ENCODE results near the gene GBA2.

GBA2 gene

DNA sequence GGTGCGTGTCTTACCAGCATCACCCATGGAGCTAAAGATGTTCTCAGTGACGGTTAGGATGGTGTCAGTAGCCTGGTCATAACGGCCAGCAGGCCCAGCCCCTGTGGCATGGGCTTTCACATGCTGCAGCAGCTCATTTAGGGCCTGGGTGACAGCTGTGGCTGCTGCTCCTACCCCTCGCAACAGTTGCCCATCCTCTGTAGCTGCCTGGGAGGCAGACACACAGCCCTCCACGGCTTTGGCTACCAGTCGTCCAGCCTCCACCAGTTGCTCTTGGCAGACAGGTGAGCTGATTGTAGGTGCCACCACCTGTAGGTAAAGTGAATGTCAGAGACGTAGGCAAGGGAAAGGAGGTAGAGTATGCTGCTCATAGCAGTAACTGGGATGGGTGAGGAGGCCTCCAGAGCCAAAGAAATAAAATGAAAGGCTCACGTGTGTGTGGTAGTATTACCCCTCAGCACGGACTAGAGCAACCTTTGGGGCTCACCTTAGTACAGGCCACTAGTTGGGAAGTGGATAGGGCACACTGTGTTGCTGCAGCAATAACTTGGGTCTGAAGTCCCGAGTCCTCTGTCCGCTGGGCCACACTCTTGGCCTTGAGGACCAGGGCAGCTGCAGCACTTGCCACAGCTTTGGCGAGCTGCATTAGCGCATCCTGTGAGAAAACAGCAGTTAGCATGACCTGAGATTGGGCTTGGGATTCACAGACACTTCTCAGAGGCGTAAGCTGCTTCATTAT lies 31.7 kb downstream of the GBA2 start:
- FAIRE-seq (peak; percentile 5), DNase-seq (ENCODE audit: low spot score) (no peak)

DNA sequence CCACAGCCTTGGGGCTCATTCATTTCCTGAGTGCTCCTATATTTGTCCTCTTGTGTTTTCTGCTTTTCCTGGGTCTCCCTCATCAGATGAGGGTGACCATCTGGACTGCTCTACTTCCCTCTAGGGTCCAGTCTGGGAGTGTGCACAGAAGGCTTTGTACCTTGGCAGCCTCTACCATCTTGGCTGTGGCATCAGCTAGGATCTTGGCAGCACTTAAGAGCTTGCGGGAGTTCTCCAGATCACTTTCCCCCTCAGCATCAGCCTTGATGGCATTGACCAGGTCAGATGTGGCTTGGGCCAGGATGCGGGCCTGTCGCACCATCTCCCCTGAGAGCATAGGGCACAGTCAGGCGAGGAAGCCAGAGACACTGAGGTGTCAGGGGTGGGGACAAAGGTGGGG lies 32.8 kb downstream of the GBA2 start:
- FAIRE-seq (peak; percentile 5), DNase-seq (ENCODE audit: low spot score) (no peak)

DNA sequence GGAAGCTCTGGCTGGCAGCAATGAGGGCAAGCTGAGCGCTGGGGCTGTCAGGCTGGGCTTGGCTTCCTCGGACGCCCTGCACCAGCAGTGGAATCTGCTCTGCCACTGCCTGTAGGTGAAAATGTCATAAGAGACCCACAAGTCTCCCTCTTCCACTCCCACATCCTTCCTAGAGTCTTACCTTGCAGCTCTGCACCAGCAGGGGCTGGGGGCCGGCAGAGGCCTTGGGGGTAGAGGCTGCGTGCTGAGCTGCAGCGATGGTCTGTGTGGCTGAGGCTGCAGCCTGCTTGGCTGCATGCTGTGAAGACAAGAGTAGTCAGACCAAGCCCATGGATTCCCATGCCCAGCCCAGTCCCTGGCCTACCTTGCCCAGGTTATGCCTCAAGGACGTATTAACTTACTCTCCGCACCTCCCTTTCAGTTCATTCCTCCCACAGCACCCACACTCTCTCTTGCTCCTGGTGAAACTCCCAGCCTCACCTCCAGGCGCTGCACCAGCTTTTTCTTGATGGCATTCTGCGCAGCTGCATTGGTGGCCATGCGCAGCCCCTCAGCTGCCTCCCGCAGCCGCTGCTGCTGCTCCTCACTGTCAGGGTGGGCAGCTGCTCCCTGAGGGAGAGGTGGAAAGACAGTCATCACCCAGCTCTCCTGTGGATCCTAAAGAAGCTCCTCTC lies 34.3 kb downstream of the GBA2 start:
- FAIRE-seq = no peak
- DNase-seq (ENCODE audit: low spot score) = no peak

DNA sequence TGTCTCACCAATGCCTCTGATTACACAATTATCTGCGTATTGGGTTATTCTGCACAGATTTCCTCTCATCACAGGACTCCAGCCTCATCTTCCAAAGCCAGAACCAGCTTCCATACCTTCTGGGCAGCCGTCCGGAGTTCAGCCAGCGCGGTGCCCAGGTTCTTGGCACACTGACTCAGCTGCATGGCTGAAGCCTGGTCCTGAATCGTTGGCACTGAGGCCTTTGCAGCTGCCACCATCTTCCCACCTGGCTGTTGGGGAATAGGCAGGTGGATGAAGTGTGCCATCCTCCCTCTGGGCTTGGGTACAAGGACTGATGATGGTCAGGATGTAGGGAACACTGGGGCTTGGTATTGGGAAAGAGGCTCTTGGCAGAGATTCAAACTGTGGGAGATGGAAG lies 34.9 kb downstream of the GBA2 start:
- DNase-seq (ENCODE audit: low spot score) = no peak
- FAIRE-seq = no peak

DNA sequence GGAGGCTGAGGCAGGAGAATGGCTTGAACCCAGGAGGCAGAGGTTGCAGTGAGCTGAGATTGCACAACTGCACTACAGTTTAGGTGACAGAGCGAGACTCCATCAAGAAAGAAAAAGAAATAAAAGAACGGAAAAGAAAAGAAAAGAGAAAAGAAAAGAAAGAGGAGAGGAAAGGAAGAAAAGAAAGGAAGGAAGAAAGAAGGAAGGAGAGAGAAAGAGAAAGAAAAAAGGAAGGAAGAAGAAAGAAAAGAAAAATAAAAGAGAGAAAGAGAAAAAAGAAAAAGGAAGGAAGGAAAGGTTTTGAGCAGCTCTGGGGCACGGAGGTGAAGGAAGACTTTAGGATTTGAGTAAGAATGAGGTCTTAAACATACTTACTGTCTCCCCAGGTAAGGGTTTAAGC lies 35.5 kb downstream of the GBA2 start:
- FAIRE-seq (no peak), DNase-seq (ENCODE audit: low spot score) (no peak)

DNA sequence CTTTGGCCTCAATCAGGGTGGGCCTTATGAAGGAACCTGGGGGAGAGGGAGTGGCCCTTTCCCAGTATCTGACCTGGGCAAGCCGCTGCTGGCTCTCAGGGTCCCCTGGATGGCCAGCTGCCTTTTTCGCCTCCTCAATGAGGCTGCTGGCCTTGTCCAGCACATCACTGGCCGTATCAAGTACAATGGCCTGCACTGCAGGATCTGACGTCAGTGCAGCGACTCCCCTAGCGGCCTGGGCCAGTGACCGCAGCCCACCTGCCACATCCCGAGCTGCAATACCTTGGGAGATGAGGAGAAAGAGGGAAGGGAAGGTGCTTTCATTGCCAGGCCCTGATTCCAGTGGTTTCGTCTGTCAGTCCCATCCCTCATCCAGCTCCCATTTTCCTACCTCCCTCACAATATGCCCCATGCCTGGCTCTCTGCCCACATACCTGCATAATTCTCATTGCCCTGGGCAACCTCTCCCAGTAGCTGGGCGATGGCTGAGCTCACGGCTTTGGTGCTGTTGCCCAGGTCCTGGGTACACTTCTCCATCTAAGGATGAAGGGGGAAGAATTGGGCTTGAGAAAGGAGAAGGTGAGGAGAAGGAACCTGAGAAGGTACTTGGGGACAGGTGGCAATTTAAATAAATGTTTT lies 36.1 kb downstream of the GBA2 start:
- FAIRE-seq = no peak
- no peak for DNase-seq (ENCODE audit: low spot score)

DNA sequence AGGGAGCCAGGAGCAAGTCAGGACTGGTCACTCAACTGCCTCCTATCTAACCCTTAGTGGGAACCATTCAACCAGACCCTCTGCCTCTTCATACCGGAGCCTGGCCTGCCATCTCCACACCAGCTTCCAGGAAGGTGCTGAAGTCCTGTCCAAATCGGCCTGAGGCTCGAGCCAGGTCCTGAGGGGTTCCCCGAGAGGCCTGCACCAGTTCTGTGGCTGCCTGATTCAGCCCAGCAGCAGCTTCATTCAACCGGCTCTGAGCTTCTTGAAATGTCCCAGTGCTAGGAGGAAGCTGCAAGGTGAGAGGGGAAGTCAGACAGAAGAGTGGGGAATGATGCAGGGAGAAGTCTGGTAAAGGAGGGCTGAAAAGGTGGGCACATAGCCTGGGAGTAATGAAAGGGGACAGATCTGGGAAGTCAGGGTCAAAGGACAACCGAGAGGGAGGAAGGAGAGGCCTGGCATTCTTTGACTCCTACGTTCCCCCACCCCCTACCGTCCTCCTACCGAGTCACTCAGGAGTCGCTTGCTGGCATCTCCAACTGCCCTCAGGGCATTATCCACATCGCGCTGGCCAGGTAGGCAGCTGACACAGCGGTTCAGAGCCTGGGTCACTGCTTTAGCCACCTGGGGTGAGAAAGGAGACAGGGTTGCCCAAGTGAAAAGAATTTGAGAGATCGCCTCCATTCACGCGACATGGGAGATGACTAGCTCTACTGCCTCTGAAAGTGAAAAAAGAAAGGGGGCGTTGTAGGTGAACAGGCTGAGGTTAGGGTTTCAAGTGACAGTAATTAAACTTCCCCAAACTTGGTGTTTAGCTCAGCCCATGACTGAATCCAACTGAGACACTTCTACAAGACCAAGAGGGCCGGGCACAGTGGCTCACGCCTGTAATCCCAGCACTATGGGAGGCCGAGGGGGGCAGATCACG lies 37.3 kb downstream of the GBA2 start:
- FAIRE-seq (no peak), DNase-seq (ENCODE audit: low spot score) (no peak)

DNA sequence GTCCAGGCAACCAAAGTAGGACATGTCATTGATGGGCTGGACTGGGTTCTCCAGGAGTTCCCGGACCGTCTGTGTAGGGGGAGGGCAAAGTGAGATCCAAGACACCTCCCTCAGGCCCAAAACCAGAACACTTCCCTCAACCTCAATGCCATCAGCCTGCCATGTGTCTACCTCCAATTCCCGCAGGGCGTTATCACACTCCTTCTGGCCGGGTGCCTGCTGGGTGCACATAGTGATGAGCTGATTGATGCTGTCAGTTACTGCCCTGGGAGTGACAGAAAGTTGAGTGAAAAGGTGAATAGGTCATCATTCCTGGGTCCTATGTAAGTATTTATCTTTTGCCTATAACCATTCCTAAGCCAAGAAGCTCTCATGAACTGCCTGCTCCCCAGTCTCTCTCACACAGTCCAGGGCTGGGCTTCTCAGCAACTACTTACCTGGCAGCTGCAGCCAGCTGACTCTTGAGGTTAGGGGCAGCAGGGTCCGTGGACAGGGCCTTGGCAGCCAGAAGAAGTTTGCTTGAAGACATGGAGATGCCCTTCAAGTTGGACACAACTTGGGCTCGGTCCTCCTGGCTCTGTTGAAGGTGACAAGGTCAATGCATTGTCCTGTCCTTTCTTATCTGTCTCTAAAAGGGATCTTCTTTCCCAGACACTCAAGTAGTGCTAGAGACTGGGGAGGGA lies 38.1 kb downstream of the GBA2 start:
- FAIRE-seq (no peak), DNase-seq (ENCODE audit: low spot score) (no peak)

DNA sequence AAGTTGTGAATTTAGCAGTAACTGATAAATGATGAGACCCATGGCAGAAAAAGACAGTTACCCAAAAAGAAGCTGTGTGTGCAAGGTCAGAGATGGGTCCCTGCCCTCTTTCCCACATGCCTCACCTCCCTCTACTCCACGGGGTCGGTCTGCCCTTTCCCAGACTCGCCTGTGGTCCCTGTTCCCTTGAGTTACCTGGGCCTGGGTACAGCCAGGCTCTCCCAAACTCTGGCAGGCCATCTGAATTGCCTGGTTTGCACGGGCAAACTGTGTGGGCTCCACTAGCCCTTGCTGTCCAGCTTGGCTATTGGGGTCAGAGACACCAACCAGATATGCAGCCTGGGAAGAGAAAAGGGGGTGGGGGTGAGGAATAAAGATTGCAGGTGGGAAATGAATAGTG lies 40.9 kb downstream of the GBA2 start:
- no peak for FAIRE-seq
- DNase-seq (ENCODE audit: low spot score) = no peak

DNA sequence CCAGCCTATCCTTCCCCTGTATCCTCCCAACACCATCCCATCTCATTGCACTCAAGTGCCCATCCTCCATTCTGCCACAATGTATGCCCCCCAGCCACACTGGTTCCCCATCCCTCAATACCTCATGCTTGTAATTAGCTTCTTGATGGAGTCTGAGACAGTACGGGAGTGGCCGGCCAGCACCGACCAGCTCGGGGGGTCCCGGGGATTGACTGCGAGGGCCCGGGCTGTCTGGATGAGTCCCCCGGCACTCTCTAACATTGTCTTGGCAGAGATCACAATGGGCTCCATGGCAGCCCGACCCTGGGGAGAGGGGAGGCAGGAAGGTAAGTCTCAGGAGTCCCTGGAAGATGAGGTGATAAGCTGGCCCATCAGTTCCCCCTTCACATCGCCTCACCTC lies 42.1 kb downstream of the GBA2 start:
- FAIRE-seq = no peak
- no peak for DNase-seq (ENCODE audit: low spot score)

DNA sequence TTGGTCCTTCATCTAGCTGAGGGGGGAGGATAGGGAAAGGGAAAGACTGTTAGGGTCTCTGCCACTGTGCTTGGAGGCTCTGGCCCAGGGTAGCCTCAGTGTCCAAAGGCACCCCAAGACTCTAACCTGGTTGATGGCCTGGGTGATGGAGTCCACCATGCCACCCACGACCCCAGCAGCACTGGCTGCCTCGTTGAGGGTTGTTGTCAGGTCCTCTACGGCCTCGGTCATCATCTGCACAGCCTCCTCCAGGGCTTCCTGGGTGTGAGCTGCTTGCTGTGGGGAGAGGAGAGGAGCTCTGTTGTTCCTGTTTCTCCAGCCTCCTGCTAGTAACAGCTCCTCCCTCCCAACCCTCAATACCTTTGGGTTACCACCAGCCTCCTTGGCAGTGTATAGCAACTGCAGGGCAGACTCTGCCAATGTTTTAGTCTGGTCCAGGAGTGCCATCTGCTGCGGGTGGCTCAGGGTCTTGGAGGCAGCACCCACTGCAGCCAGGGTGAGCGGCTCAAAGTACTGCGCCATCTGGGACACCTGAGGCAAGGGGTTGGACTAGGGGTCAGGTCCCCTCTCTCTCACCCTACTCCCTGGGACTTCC lies 43.1 kb downstream of the GBA2 start:
- FAIRE-seq (no peak), DNase-seq (ENCODE audit: low spot score) (no peak)

DNA sequence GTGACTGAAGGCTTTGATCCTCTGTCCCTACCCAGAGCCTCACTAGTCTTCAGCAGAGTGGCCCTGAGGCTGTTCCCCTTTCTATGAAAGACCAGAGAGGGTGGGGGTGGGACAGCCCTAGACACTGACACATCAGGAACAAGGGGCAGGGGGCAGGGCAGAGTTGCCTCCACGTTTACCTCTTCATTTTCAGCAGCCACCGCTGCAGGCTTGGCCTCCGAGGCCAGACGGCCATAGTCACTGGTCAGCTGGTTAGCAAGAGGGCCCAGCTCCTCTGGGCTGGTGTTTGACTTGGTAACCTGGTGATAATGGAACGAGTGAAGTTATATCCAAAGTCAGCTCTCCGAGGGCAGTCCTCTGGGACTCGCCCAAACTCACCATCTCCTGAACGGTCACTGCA lies 43.7 kb downstream of the GBA2 start:
- FAIRE-seq = no peak

DNA sequence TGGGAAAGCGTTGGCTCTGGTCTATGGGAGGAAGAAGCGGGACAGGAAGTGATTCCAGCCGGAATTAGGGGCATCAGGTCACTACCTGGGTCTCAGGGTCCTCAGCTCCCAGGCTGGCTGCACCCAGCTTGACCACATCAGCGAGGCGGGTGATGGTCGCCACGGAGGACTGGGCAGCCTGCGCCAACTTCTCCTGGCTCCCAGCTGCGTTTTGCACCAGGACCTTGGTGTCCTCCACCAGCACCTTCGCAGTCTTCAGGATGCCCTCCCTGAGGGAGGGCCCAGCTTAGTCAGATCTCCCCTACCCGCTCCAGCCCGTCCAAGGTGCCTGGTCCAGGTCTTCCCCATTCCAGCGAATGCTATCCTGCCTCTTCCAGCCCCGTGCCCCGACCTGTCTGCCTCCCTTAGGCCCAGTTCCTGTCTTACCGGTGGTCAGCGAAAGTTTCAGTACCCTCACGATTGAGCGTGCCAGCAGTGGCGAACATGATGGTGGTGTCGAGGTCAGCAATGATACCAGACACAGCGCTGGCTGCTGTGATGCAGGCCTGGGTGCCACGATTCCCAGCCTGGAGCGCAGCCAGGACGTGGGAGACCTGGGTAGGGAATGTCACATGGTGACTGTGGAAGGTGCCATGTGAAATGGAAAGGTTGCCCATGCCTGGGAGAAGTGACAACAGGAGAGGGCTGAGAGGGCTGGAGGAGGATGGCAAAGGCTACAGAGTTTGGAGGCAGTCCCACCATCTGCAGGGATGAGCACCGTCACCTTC lies 44.9 kb downstream of the GBA2 start:
- DNase-seq (ENCODE audit: low spot score) (no peak), FAIRE-seq (peak; percentile 77)

More for the DNA sequence above, 43.7 kb downstream of the GBA2 start:
- no peak for DNase-seq (ENCODE audit: low spot score)

DNA sequence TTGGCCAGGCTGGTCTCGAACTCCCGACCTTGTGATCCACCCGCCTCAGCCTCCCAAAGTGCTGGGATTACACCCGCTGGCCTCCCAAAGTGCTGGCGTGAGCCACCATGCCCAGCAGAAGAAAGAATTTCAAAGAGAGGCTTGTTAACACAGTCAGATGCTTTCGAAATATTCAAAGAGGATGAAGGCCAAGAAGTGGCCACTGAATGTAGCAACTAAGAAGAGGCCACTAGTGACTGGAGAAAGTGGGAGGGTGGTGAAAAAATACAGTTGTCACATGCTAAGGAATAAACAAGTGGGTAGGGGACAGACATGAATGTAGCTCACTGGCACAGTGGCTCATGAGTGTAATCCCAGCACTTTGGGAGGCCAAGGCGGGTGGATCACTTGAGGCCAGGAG lies 46.3 kb downstream of the GBA2 start:
- no peak for DNase-seq (ENCODE audit: low spot score)
- FAIRE-seq = no peak

DNA sequence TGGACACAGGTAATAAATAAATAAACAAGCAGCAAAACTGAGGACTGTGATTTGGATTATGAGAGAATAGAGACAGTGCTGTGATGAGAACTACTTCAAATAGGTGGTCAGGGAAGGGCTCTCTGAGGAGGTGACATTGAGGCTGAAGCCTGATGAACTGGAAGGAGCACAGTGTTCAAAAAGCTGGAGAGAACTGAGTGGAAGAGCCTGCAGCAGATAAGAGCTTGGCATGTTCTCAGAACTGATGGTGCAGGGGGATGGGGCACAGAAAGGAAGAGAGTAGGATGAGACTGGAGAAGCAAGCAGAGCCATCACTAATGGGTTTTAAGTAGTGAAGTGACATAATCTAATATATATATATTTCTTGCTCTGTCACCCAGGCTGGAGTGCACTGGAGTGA lies 48.1 kb downstream of the GBA2 start:
- DNase-seq (ENCODE audit: low spot score) (no peak), FAIRE-seq (no peak)

DNA sequence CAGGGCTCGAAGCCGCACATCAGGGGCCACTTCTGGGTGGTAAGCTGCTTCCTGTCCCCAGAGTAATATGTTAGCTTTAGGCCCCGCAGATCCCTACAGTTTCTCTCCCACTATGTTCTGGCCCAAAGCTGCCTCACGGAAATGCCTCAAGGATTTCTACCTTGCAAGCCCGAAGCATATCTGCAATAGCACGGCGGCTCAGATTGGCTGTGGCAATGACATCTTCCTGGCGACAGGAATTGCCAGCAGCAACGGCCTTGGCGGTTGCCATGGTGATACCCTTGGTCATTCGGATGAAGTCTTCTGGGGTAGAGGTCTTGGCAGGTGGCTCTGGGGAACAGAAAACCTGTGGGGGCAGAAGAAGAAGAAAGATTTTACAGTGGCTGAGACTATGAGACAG lies 49.0 kb downstream of the GBA2 start:
- no peak for DNase-seq (ENCODE audit: low spot score)

DNA sequence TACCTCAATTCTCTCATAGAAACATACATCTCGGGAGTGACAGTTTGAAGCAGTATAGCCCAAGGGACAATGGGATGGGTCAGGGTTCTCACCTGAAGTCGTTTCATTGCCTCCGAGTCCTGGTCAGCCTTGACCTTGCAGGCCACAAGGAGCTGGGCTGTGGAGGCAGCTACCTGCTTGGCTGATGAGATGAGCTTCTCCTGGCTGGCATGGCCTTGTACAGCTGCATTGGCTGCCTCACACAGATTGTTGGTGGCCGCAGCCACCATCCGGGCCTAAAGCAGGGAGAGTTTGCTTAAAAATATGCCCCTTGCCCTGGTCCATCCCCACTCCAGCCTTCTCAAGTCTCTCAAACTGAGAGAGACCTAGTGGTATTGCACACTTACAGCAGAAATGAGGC lies 50.8 kb downstream of the GBA2 start:
- DNase-seq (ENCODE audit: low spot score) (no peak), FAIRE-seq (no peak)

More for the DNA sequence above, 49.0 kb downstream of the GBA2 start:
- FAIRE-seq = no peak

DNA sequence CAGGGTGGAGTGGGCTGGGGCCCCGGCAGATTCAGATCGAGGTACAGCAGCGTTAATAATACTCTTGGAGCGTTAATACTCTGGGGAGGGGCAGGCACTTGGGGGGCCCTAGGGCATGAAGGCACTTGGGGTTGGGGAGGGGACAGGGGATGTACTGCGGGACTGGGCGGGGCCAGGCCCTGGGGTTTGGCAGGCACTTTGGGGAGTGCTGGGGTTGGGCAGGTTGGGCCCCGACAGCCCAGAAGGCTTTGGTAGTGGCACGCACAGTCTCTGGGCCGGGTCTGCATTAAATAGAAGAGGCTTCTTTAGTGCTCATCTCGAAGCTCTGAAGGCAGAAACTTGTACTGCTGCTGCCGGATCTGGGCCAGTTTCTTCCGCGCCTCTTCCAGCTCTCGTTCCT lies 51.5 kb downstream of the GBA2 start:
- DNase-seq (ENCODE audit: low spot score) (no peak), FAIRE-seq (no peak)

DNA sequence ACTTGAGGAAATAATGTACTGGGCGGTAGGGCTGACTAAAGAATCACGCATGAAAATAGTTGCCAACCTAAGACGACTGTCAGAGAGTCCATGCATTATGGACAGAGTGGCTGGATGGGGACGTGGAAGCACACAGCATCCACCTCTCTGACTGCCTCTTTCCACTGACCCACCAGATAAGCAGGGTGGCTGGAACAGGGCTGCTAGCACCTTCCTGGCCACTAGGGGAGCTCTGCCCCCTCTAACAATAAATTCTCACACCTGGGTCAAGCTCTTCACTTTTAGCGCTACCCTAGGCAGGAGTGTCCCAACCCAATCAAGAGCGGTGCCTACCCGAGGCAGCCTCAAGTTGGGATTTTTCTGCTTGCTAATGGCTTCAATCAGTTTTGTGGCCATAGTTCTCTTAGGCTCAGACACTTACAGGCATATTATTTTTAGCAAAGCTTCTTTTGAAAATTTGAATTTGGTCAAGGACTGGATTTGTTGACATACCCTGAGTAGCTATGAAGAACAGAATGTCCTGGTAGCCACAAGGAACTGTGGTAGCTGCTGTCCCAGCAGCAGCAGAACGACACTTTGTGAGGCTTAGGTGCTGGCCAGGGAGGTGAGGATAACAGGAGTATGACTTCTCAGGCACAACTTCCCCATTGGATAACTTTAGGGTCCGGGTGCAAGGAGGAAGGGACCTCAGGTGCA lies 52.4 kb downstream of the GBA2 start:
- DNase-seq (ENCODE audit: low spot score) = peak; percentile 74
- no peak for FAIRE-seq
